ENCODE results near the gene ESYT2. TPM values are rescaled to one million over a fixed set of nuclear protein-coding genes. Genes with fewer than 3 reads are reported as not detected.

Gene ESYT2
- total and polyA plus RNA-seq, 7 experiments from 2014 or later: 46.3 to 129 (median 112) TPM

GRCh38 chr7:158740657-158741293 lies 88.5 kb downstream of the ESYT2 start:
- H3K4me3 Mint-ChIP-seq: no peak overlapping the region
- no peak for ATAC-seq

GRCh38 chr7:158740013-158740656 lies 89.2 kb downstream of the ESYT2 start:
- H3K27ac Mint-ChIP-seq: peak overlapping the region in 7 of 9 donors; percentile 29 to 80 (median 50)
- H3K36me3 ChIP-seq (ENCODE audit: control insufficient read depth in 2 of 3, insufficient read depth in 3 of 3, low read length in 3 of 3): peaks cover 12 to 93% (median 35%) of the 10 kb centered on the region in 3 experiments
- peaks cover 3 to 55% (median 33%) of the 10 kb centered on the region in 5 donors for H3K36me3 Mint-ChIP-seq

More at GRCh38 chr7:158740657-158741293, 88.5 kb downstream of the ESYT2 start:
- Mint-ChIP-seq H3K9me3 (peaks cover 0 to 5% (median 0%) of the 10 kb centered on the region in 11 donors), H3K27me3 (no peaks in the 10 kb centered on the region), H3K4me1 (peaks cover 0 to 9% (median 2%) of the 10 kb centered on the region in 7 donors), H3K27ac (peak overlapping the region in 7 of 9 donors; percentile 5 to 80 (median 49)), H3K36me3 (peaks cover 0 to 55% (median 27%) of the 10 kb centered on the region in 5 donors)
- Histone ChIP-seq H3K9me3 (ENCODE audit: control insufficient read depth in 2 of 3, low read length in 3 of 3) (no peaks in the 10 kb centered on the region), H3K4me1 (ENCODE audit: control insufficient read depth in 2 of 2, insufficient read depth in 2 of 2, low read length in 2 of 2) (no peaks in the 10 kb centered on the region), H3K4me3 (ENCODE audit: low read length) (no peak overlapping the region), H3K27me3 (ENCODE audit: control insufficient read depth in 2 of 2, insufficient read depth in 2 of 2, low read length in 2 of 2) (no peaks in the 10 kb centered on the region), H3K27ac (ENCODE audit: low read depth, low read length) (no peak overlapping the region), H3K36me3 (ENCODE audit: control insufficient read depth in 2 of 3, insufficient read depth in 3 of 3, low read length in 3 of 3) (peaks cover 12 to 91% (median 38%) of the 10 kb centered on the region in 3 experiments)
- DNase-seq: no peak
- ChIA-PET POLR2A (interaction anchor here (0.5 kb wide), 1 partner anchor 27 kb away, joined by 4 read pairs; no protein-coding TSS in a partner anchor), CTCF (interaction anchor here (0.7 kb wide), 1 partner anchor 44 kb away, joined by 4 read pairs; no protein-coding TSS in a partner anchor)
- intact Hi-C loops (cut with micrococcal nuclease): no loop called here

GRCh38 chr7:158738841-158739240 lies 90.5 kb downstream of the ESYT2 start:
- peaks cover 13 to 96% (median 44%) of the 10 kb centered on the region in 3 experiments for H3K36me3 ChIP-seq (ENCODE audit: control insufficient read depth in 2 of 3, insufficient read depth in 3 of 3, low read length in 3 of 3)
- peaks cover 8 to 66% (median 37%) of the 10 kb centered on the region in 5 donors for H3K36me3 Mint-ChIP-seq
- ATAC-seq (no peak), DNase-seq (no peak)
- ChIA-PET POLR2A (no interaction called here), CTCF (no interaction called here)
- no peaks in the 10 kb centered on the region for H3K27me3 ChIP-seq (ENCODE audit: control insufficient read depth in 2 of 2, insufficient read depth in 2 of 2, low read length in 2 of 2)
- H3K27ac ChIP-seq (ENCODE audit: low read depth, low read length): no peak overlapping the region
- H3K4me3 Mint-ChIP-seq: no peak overlapping the region
- H3K9me3 ChIP-seq (ENCODE audit: control insufficient read depth in 2 of 3, low read length in 3 of 3): no peaks in the 10 kb centered on the region
- H3K4me3 ChIP-seq (ENCODE audit: low read length): no peak overlapping the region
- H3K4me1 ChIP-seq (ENCODE audit: control insufficient read depth in 2 of 2, insufficient read depth in 2 of 2, low read length in 2 of 2): no peaks in the 10 kb centered on the region
- peaks cover 0 to 5% (median 0%) of the 10 kb centered on the region in 11 donors for H3K9me3 Mint-ChIP-seq
- peak overlapping the region in 2 of 9 donors; percentile 5 to 22 for H3K27ac Mint-ChIP-seq
- intact Hi-C loops (cut with micrococcal nuclease): no loop called here
- H3K4me1 Mint-ChIP-seq: peaks cover 0 to 9% (median 2%) of the 10 kb centered on the region in 7 donors
- no peaks in the 10 kb centered on the region for H3K27me3 Mint-ChIP-seq

More at GRCh38 chr7:158740013-158740656, 89.2 kb downstream of the ESYT2 start:
- no peak overlapping the region for H3K4me3 Mint-ChIP-seq
- no peak overlapping the region for H3K27ac ChIP-seq (ENCODE audit: low read depth, low read length)
- intact Hi-C loops (cut with micrococcal nuclease): no loop called here
- no peaks in the 10 kb centered on the region for H3K27me3 ChIP-seq (ENCODE audit: control insufficient read depth in 2 of 2, insufficient read depth in 2 of 2, low read length in 2 of 2)
- H3K4me1 ChIP-seq (ENCODE audit: control insufficient read depth in 2 of 2, insufficient read depth in 2 of 2, low read length in 2 of 2): no peaks in the 10 kb centered on the region
- ATAC-seq: peak; percentile 68
- POLR2A ChIA-PET: interaction anchor here (0.5 to 0.6 kb wide), 2 partner anchors 26 to 112 kb away, joined by 3 to 4 read pairs; no protein-coding TSS in a partner anchor
- no peaks in the 10 kb centered on the region for H3K9me3 ChIP-seq (ENCODE audit: control insufficient read depth in 2 of 3, low read length in 3 of 3)
- CTCF ChIA-PET: interaction anchor here (0.7 kb wide), 1 partner anchor 44 kb away, joined by 4 read pairs; no protein-coding TSS in a partner anchor
- no peak overlapping the region for H3K4me3 ChIP-seq (ENCODE audit: low read length)
- H3K9me3 Mint-ChIP-seq: peaks cover 0 to 5% (median 0%) of the 10 kb centered on the region in 11 donors
- H3K27me3 Mint-ChIP-seq: no peaks in the 10 kb centered on the region
- DNase-seq: no peak
- peaks cover 0 to 9% (median 2%) of the 10 kb centered on the region in 7 donors for H3K4me1 Mint-ChIP-seq

- peaks cover 0 to 9% (median 3%) of the 10 kb centered on the region in 7 donors for H3K4me1 Mint-ChIP-seq
- H3K27ac Mint-ChIP-seq: peak overlapping the region in 4 of 9 donors; percentile 13 to 62 (median 37)
- H3K36me3 Mint-ChIP-seq: peaks cover 8 to 54% (median 35%) of the 10 kb centered on the region in 5 donors
- H3K27ac ChIP-seq (ENCODE audit: low read depth, low read length): no peak overlapping the region
- H3K36me3 ChIP-seq (ENCODE audit: control insufficient read depth in 2 of 3, insufficient read depth in 3 of 3, low read length in 3 of 3): peaks cover 15 to 91% (median 36%) of the 10 kb centered on the region in 3 experiments
- ChIA-PET POLR2A (no interaction called here), CTCF (no interaction called here)
- intact Hi-C loops (cut with micrococcal nuclease): no loop called here
- no peaks in the 10 kb centered on the region for H3K27me3 ChIP-seq (ENCODE audit: control insufficient read depth in 2 of 2, insufficient read depth in 2 of 2, low read length in 2 of 2)
- H3K4me3 Mint-ChIP-seq: no peak overlapping the region
- H3K9me3 Mint-ChIP-seq: peaks cover 0 to 5% (median 0%) of the 10 kb centered on the region in 11 donors
- no peaks in the 10 kb centered on the region for H3K4me1 ChIP-seq (ENCODE audit: control insufficient read depth in 2 of 2, insufficient read depth in 2 of 2, low read length in 2 of 2)
- DNase-seq (no peak), ATAC-seq (no peak)
- no peaks in the 10 kb centered on the region for H3K9me3 ChIP-seq (ENCODE audit: control insufficient read depth in 2 of 3, low read length in 3 of 3)
- no peaks in the 10 kb centered on the region for H3K27me3 Mint-ChIP-seq
- H3K4me3 ChIP-seq (ENCODE audit: low read length): no peak overlapping the region
These were observed 92.1 kb downstream of the ESYT2 start for GRCh38 chr7:158737064-158737695.

GRCh38 chr7:158735935-158736334 lies 93.4 kb downstream of the ESYT2 start:
- Mint-ChIP-seq H3K9me3 (peaks cover 0 to 4% (median 0%) of the 10 kb centered on the region in 11 donors), H3K4me1 (peaks cover 0 to 18% (median 4%) of the 10 kb centered on the region in 7 donors), H3K4me3 (no peak overlapping the region), H3K27ac (peak overlapping the region in 5 of 9 donors; percentile 21 to 43 (median 32)), H3K27me3 (no peaks in the 10 kb centered on the region), H3K36me3 (peaks cover 8 to 54% (median 37%) of the 10 kb centered on the region in 5 donors)
- DNase-seq: no peak
- intact Hi-C loops (cut with micrococcal nuclease): no loop called here
- Histone ChIP-seq H3K4me3 (ENCODE audit: low read length) (no peak overlapping the region), H3K27ac (ENCODE audit: low read depth, low read length) (no peak overlapping the region), H3K9me3 (ENCODE audit: control insufficient read depth in 2 of 3, low read length in 3 of 3) (no peaks in the 10 kb centered on the region), H3K27me3 (ENCODE audit: control insufficient read depth in 2 of 2, insufficient read depth in 2 of 2, low read length in 2 of 2) (no peaks in the 10 kb centered on the region), H3K36me3 (ENCODE audit: control insufficient read depth in 2 of 3, insufficient read depth in 3 of 3, low read length in 3 of 3) (peaks cover 13 to 84% (median 36%) of the 10 kb centered on the region in 3 experiments), H3K4me1 (ENCODE audit: control insufficient read depth in 2 of 2, insufficient read depth in 2 of 2, low read length in 2 of 2) (no peaks in the 10 kb centered on the region)
- POLR2A ChIA-PET: interaction anchor here (0.8 kb wide), 1 partner anchor 9 kb away, joined by 3 read pairs; no protein-coding TSS in a partner anchor
- CTCF ChIA-PET: no interaction called here
- ATAC-seq: no peak

GRCh38 chr7:158734861-158735260 lies 94.4 kb downstream of the ESYT2 start:
- Histone ChIP-seq H3K9me3 (ENCODE audit: control insufficient read depth in 2 of 3, low read length in 3 of 3) (no peaks in the 10 kb centered on the region), H3K4me1 (ENCODE audit: control insufficient read depth in 2 of 2, insufficient read depth in 2 of 2, low read length in 2 of 2) (no peaks in the 10 kb centered on the region), H3K4me3 (ENCODE audit: low read length) (no peak overlapping the region), H3K27ac (ENCODE audit: low read depth, low read length) (no peak overlapping the region), H3K36me3 (ENCODE audit: control insufficient read depth in 2 of 3, insufficient read depth in 3 of 3, low read length in 3 of 3) (peaks cover 11 to 82% (median 30%) of the 10 kb centered on the region in 3 experiments), H3K27me3 (ENCODE audit: control insufficient read depth in 2 of 2, insufficient read depth in 2 of 2, low read length in 2 of 2) (no peaks in the 10 kb centered on the region)
- no peak overlapping the region for H3K4me3 Mint-ChIP-seq
- intact Hi-C loops (cut with micrococcal nuclease): no loop called here
- no peaks in the 10 kb centered on the region for H3K27me3 Mint-ChIP-seq
- DNase-seq (no peak), ATAC-seq (peak; percentile 44)
- POLR2A ChIA-PET: interaction anchor here (1.0 kb wide), 1 partner anchor 242 kb away, joined by 3 read pairs; no protein-coding TSS in a partner anchor
- peaks cover 18 to 54% (median 38%) of the 10 kb centered on the region in 5 donors for H3K36me3 Mint-ChIP-seq
- peaks cover 0 to 2% (median 0%) of the 10 kb centered on the region in 11 donors for H3K9me3 Mint-ChIP-seq
- CTCF ChIA-PET: no interaction called here
- peaks cover 0 to 22% (median 10%) of the 10 kb centered on the region in 7 donors for H3K4me1 Mint-ChIP-seq
- H3K27ac Mint-ChIP-seq: peak overlapping the region in 8 of 9 donors; percentile 30 to 90 (median 60)
